WTC11 (cell line): ENCODE measurements around the gene ARL5B. TPM values are rescaled to one million over a fixed set of nuclear protein-coding genes. Genes with fewer than 3 reads are reported as not detected.

Experiments
- ATAC-seq: fragments of 200-7000 bp; cut with Tn5 transposase; 2 replicates; pipeline ENCODE4 v1.10.0; 2021; ENCODE audit warnings: mild to moderate bottlenecking, moderate library complexity
- CTCF ChIA-PET: fragments of 300-600 bp; sonication (Branson Sonifier 250); formaldehyde crosslinking; loops from one replicate; lab custom pipeline; 2021; ENCODE audit warnings: antibody characterized with exemption; lab: Charles Lee
- POLR2A ChIA-PET: fragments of 350-600 bp; sonication (Branson Sonifier 250); formaldehyde crosslinking; loops from one replicate; lab custom pipeline; 2021; ENCODE audit warnings: antibody characterized with exemption; lab: Charles Lee
- DNase-seq: peaks from one replicate; pipeline ENCODE4 v3.0.0; 2021; ENCODE audit warnings: low spot score
- H3K27ac Mint-ChIP-seq: 2 replicates; pipeline ENCODE4 v1.8.0; 2021; ENCODE audit warnings: mixed read lengths
- H3K27me3 Mint-ChIP-seq: 2 replicates; pipeline ENCODE4 v1.8.0; 2021; ENCODE audit warnings: low read depth, mild to moderate bottlenecking, moderate library complexity, mixed read lengths
- H3K36me3 Mint-ChIP-seq: 2 replicates; pipeline ENCODE4 v1.8.0; 2021; ENCODE audit warnings: mixed read lengths
- H3K4me1 Mint-ChIP-seq: 2 replicates; pipeline ENCODE4 v1.8.0; 2022; ENCODE audit warnings: mixed read lengths
- H3K4me3 Mint-ChIP-seq: 2 replicates; pipeline ENCODE4 v1.8.0; 2021; ENCODE audit warnings: mild to moderate bottlenecking, moderate library complexity, mixed read lengths
- H3K9me3 Mint-ChIP-seq: 2 replicates; pipeline ENCODE4 v1.8.0; 2021; ENCODE audit warnings: mixed read lengths
- CBFB ChIP-seq: sonication (generic); formaldehyde crosslinking; IDR thresholded peaks from 2 replicates; pipeline ENCODE4 v1.8.1; 2022; ENCODE audit warnings: mild to moderate bottlenecking, low read depth, missing genetic modification reagents
- ESRRA ChIP-seq: sonication (generic); formaldehyde crosslinking; IDR thresholded peaks from 2 replicates; pipeline ENCODE4 v1.8.1; 2022; ENCODE audit warnings: mild to moderate bottlenecking, missing genetic modification reagents, borderline replicate concordance
- FOXK1 ChIP-seq: sonication (generic); formaldehyde crosslinking; IDR thresholded peaks from 2 replicates; pipeline ENCODE4 v1.8.0; 2022; ENCODE audit warnings: mild to moderate bottlenecking, moderate library complexity, missing genetic modification reagents
- GRHL2 ChIP-seq: fragments of 250-450 bp; sonication (Bioruptor Pico); IDR thresholded peaks from 2 replicates; pipeline ENCODE4 v1.8.0; 2022; ENCODE audit warnings: mild to moderate bottlenecking, moderate library complexity; ENCODE audit not compliant: insufficient replicate concordance, severe bottlenecking
- HMGA2 ChIP-seq: fragments of 250-450 bp; sonication (Bioruptor Pico); IDR thresholded peaks from 2 replicates; pipeline ENCODE4 v1.4.0; 2021; ENCODE audit warnings: mild to moderate bottlenecking, moderate library complexity
- JAZF1 ChIP-seq: fragments of 250-450 bp; sonication (Bioruptor Pico); IDR thresholded peaks from 2 replicates; pipeline ENCODE4 v1.9.0; 2021; ENCODE audit warnings: moderate library complexity, mild to moderate bottlenecking, inconsistent platforms
- JUN ChIP-seq: sonication (generic); formaldehyde crosslinking; IDR thresholded peaks from 2 replicates; pipeline ENCODE4 v1.8.0; 2023; ENCODE audit warnings: mild to moderate bottlenecking, missing genetic modification reagents
- KAT7 ChIP-seq: sonication (generic); formaldehyde crosslinking; IDR thresholded peaks from 2 replicates; pipeline ENCODE4 v1.8.1; 2023; ENCODE audit warnings: missing genetic modification reagents, mild to moderate bottlenecking, borderline replicate concordance
- NFATC4 ChIP-seq: fragments of 250-450 bp; sonication (Bioruptor Pico); IDR thresholded peaks from 2 replicates; pipeline ENCODE4 v1.9.0; 2021; ENCODE audit warnings: mild to moderate bottlenecking
- PRRX2 ChIP-seq: fragments of 250-450 bp; sonication (Bioruptor Pico); IDR thresholded peaks from 2 replicates; pipeline ENCODE4 v1.8.0; 2021; ENCODE audit warnings: mild to moderate bottlenecking
- RORB ChIP-seq: fragments of 250-450 bp; sonication (Bioruptor Pico); IDR thresholded peaks from 2 replicates; pipeline ENCODE4 v1.9.0; 2021; ENCODE audit warnings: mild to moderate bottlenecking
- SMAD3 ChIP-seq: sonication (generic); formaldehyde crosslinking; IDR thresholded peaks from 2 replicates; pipeline ENCODE4 v1.8.0; 2022; ENCODE audit warnings: missing genetic modification reagents, mild to moderate bottlenecking, borderline replicate concordance
- SP1 ChIP-seq: sonication (generic); formaldehyde crosslinking; conservative IDR thresholded peaks from 2 replicates; pipeline ENCODE4 v1.8.1; 2022; ENCODE audit warnings: missing genetic modification reagents
- ZBTB21 ChIP-seq: sonication (generic); formaldehyde crosslinking; IDR thresholded peaks from 2 replicates; pipeline ENCODE4 v1.8.1; 2023; ENCODE audit warnings: mild to moderate bottlenecking, missing genetic modification reagents, borderline replicate concordance
- ZNF281 ChIP-seq: sonication (generic); formaldehyde crosslinking; IDR thresholded peaks from 2 replicates; pipeline ENCODE4 v1.8.0; 2023; ENCODE audit warnings: mild to moderate bottlenecking, missing genetic modification reagents
- ZNF416 ChIP-seq: fragments of 250-450 bp; sonication (Bioruptor Pico); IDR thresholded peaks from 2 replicates; pipeline ENCODE4 v1.9.0; 2021; ENCODE audit warnings: mild to moderate bottlenecking, inconsistent platforms
- ZNF423 ChIP-seq: fragments of 250-450 bp; sonication (Bioruptor Pico); IDR thresholded peaks from 2 replicates; pipeline ENCODE4 v2.1.2; 2022; ENCODE audit warnings: mild to moderate bottlenecking, moderate library complexity
- ZNF512 ChIP-seq: sonication (generic); formaldehyde crosslinking; IDR thresholded peaks from 2 replicates; pipeline ENCODE4 v1.8.1; 2022; ENCODE audit warnings: missing genetic modification reagents, borderline replicate concordance
- total RNA-seq: library from RNA; stranded (reverse); gene quantifications from 3 replicates; pipeline ENCODE4 v1.2.3, GENCODE V29; 2021
- TF ChIP-seq, protein P1 (sequence below): fragments of 200-600 bp; IDR thresholded peaks from 2 replicates; pipeline ENCODE4 v1.8.0; 2022; ENCODE audit warnings: antibody characterized with exemption
- TF ChIP-seq, protein P2 (sequence below): sonication (generic); formaldehyde crosslinking; IDR thresholded peaks from 2 replicates; pipeline ENCODE4 v1.8.1; 2023; ENCODE audit warnings: mild to moderate bottlenecking, missing genetic modification reagents
- TF ChIP-seq, protein P3 (sequence below): sonication (generic); formaldehyde crosslinking; IDR thresholded peaks from 2 replicates; pipeline ENCODE4 v1.8.0; 2022; ENCODE audit warnings: mild to moderate bottlenecking, missing genetic modification reagents

The ARL5B gene
- total RNA-seq, 1 experiment from 2014 or later: 44.1 TPM

- DNase-seq (no peak), ATAC-seq (no peak)
- TF ChIP-seq KAT7 (CRISPR knock-in tag) (no peak), HMGA2 (no peak), ZNF416 (CRISPR knock-in tag) (no peak), JUN (CRISPR knock-in tag) (no peak), GRHL2 (CRISPR knock-in tag) (no peak), NFATC4 (CRISPR knock-in tag) (no peak)
- TF ChIP-seq, protein P1, sequence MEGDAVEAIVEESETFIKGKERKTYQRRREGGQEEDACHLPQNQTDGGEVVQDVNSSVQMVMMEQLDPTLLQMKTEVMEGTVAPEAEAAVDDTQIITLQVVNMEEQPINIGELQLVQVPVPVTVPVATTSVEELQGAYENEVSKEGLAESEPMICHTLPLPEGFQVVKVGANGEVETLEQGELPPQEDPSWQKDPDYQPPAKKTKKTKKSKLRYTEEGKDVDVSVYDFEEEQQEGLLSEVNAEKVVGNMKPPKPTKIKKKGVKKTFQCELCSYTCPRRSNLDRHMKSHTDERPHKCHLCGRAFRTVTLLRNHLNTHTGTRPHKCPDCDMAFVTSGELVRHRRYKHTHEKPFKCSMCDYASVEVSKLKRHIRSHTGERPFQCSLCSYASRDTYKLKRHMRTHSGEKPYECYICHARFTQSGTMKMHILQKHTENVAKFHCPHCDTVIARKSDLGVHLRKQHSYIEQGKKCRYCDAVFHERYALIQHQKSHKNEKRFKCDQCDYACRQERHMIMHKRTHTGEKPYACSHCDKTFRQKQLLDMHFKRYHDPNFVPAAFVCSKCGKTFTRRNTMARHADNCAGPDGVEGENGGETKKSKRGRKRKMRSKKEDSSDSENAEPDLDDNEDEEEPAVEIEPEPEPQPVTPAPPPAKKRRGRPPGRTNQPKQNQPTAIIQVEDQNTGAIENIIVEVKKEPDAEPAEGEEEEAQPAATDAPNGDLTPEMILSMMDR: no peak
- H3K36me3 Mint-ChIP-seq: 0 out of 2 replicates have a peak, but pooled peaks cover 3% of the 10 kb centered on the region
- no peak overlapping the region for H3K27ac Mint-ChIP-seq
- CTCF ChIA-PET: no interaction called here
- POLR2A ChIA-PET: no interaction called here
- H3K4me3 Mint-ChIP-seq: no peak overlapping the region
- no peaks in the 10 kb centered on the region for H3K27me3 Mint-ChIP-seq
- H3K4me1 Mint-ChIP-seq: peaks cover 23% of the 10 kb centered on the region
- H3K9me3 Mint-ChIP-seq: no peaks in the 10 kb centered on the region
Measured at GRCh38 chr10:18683427-18683826, 24.2 kb downstream of the ARL5B start.

GRCh38 chr10:18684416-18684815 lies 25.2 kb downstream of the ARL5B start:
- CTCF ChIA-PET: no interaction called here
- TF ChIP-seq FOXK1 (CRISPR knock-in tag) (no peak), ZBTB21 (CRISPR knock-in tag) (no peak), JAZF1 (CRISPR knock-in tag) (no peak), ZNF281 (CRISPR knock-in tag) (no peak), HMGA2 (no peak), SMAD3 (CRISPR knock-in tag) (no peak), SP1 (CRISPR knock-in tag) (no peak), CBFB (CRISPR knock-in tag) (no peak), ZNF423 (CRISPR knock-in tag) (no peak), RORB (CRISPR knock-in tag) (no peak), ZNF512 (no peak), ESRRA (CRISPR knock-in tag) (no peak), PRRX2 (CRISPR knock-in tag) (no peak)
- TF ChIP-seq, protein P2, sequence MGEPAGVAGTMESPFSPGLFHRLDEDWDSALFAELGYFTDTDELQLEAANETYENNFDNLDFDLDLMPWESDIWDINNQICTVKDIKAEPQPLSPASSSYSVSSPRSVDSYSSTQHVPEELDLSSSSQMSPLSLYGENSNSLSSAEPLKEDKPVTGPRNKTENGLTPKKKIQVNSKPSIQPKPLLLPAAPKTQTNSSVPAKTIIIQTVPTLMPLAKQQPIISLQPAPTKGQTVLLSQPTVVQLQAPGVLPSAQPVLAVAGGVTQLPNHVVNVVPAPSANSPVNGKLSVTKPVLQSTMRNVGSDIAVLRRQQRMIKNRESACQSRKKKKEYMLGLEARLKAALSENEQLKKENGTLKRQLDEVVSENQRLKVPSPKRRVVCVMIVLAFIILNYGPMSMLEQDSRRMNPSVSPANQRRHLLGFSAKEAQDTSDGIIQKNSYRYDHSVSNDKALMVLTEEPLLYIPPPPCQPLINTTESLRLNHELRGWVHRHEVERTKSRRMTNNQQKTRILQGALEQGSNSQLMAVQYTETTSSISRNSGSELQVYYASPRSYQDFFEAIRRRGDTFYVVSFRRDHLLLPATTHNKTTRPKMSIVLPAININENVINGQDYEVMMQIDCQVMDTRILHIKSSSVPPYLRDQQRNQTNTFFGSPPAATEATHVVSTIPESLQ (CRISPR knock-in tag): no peak
- TF ChIP-seq, protein P3, sequence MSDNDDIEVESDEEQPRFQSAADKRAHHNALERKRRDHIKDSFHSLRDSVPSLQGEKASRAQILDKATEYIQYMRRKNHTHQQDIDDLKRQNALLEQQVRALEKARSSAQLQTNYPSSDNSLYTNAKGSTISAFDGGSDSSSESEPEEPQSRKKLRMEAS (CRISPR knock-in tag): no peak
- no peaks in the 10 kb centered on the region for H3K27me3 Mint-ChIP-seq
- no peak for ATAC-seq
- POLR2A ChIA-PET: no interaction called here
- no peak for DNase-seq
- H3K36me3 Mint-ChIP-seq: 0 out of 2 replicates have a peak, but pooled peaks cover 3% of the 10 kb centered on the region
- H3K9me3 Mint-ChIP-seq: no peaks in the 10 kb centered on the region
- no peak overlapping the region for H3K4me3 Mint-ChIP-seq
- H3K27ac Mint-ChIP-seq: no peak overlapping the region
- peaks cover 17% of the 10 kb centered on the region for H3K4me1 Mint-ChIP-seq
